Keratinocyte (primary cell): ENCODE results near the gene PRKCE. TPM values are rescaled to one million over a fixed set of nuclear protein-coding genes. Genes with fewer than 3 reads are reported as not detected.

ENCODE experiments used
- DNase-seq: peaks from one replicate; pipeline ENCODE4 v3.0.0-alpha.2; 2011; ENCODE audit warnings: low read depth, missing footprints, low spot score
- FAIRE-seq: peaks from 2 replicates; lab custom pipeline; 2011; peaks lifted over from hg19 to GRCh38; lab: Jason Lieb, UNC
- H2AFZ ChIP-seq: 2 replicates; pipeline ENCODE4 v1.6.0; 2012; ENCODE audit warnings: low read length, control low read depth, inconsistent platforms; ENCODE audit not compliant: control insufficient read depth
- H3K27ac ChIP-seq: 2 replicates; pipeline ENCODE4 v1.5.1; 2011; ENCODE audit warnings: low read length; ENCODE audit not compliant: control insufficient read depth, insufficient read depth
- H3K27me3 ChIP-seq: 3 replicates; pipeline ENCODE4 v1.6.0; 2011; ENCODE audit warnings: low read length; ENCODE audit not compliant: control insufficient read depth, insufficient read depth; ENCODE audit errors: extremely low read depth
- H3K36me3 ChIP-seq, 2 experiments: 2 replicates in 1 of 2; 3 replicates in 1 of 2; pipeline ENCODE4 v1.5.1; 2011; ENCODE audit warnings: low read length in 2 of 2, mild to moderate bottlenecking in 1 of 2; ENCODE audit not compliant: control insufficient read depth in 2 of 2, insufficient read depth in 2 of 2; ENCODE audit errors: extremely low read depth in 1 of 2
- H3K4me1 ChIP-seq: 3 replicates; pipeline ENCODE4 v1.5.1; 2011; ENCODE audit warnings: low read length; ENCODE audit not compliant: control insufficient read depth, insufficient read depth; ENCODE audit errors: extremely low read depth
- H3K4me2 ChIP-seq: 3 replicates; pipeline ENCODE4 v1.6.0; 2011; ENCODE audit warnings: low read depth, low read length; ENCODE audit not compliant: control insufficient read depth, insufficient read depth; ENCODE audit errors: extremely low read depth
- H3K4me3 ChIP-seq, 3 experiments: fragments of 200-600 bp in 1 of 3; sonication (generic) in 1 of 3; 2 replicates in 2 of 3; 3 replicates in 1 of 3; pipeline ENCODE4 v1.5.1; 2011 to 2016; ENCODE audit warnings: low read length in 3 of 3, mild to moderate bottlenecking in 3 of 3, control low read depth in 2 of 3, inconsistent platforms in 1 of 3, low read depth in 1 of 3, mixed read lengths in 1 of 3, mixed run types in 1 of 3, moderate library complexity in 1 of 3; ENCODE audit not compliant: control insufficient read depth in 2 of 3, insufficient read depth in 2 of 3; ENCODE audit errors: extremely low read depth in 1 of 3
- H3K79me2 ChIP-seq: 2 replicates; pipeline ENCODE4 v1.6.0; 2012; ENCODE audit warnings: low read length; ENCODE audit not compliant: control insufficient read depth, insufficient read depth
- H3K9ac ChIP-seq: 3 replicates; pipeline ENCODE4 v1.6.0; 2011; ENCODE audit warnings: low read length; ENCODE audit not compliant: control insufficient read depth, insufficient read depth; ENCODE audit errors: extremely low read depth
- H3K9me1 ChIP-seq: 3 replicates; pipeline ENCODE4 v1.6.0; 2011; ENCODE audit warnings: low read length; ENCODE audit not compliant: control insufficient read depth, insufficient read depth; ENCODE audit errors: extremely low read depth
- H3K9me3 ChIP-seq: 2 replicates; pipeline ENCODE4 v1.5.1; 2012; ENCODE audit warnings: low read depth, low read length; ENCODE audit not compliant: control insufficient read depth
- H4K20me1 ChIP-seq: 3 replicates; pipeline ENCODE4 v1.6.0; 2011; ENCODE audit warnings: low read length; ENCODE audit not compliant: control insufficient read depth, insufficient read depth; ENCODE audit errors: extremely low read depth
- EZH2 ChIP-seq: IDR thresholded peaks from one replicate; pipeline ENCODE4 v1.6.1; 2012; ENCODE audit warnings: inconsistent platforms, mild to moderate bottlenecking, low read length, moderate library complexity
- dilution Hi-C: fragments of 300-500 bp; cut with MboI; formaldehyde crosslinking; loops from one replicate; pipeline ENCODE4 v1.7.0; 2020; ENCODE audit warnings: low sequenced_read_pairs; ENCODE audit not compliant: extremely low pct_ligation_motif_present
- polyA plus RNA-seq, 5 experiments: library from polyadenylated mRNA; depleted of rRNA in 3 of 5; stranded (reverse) in 3 of 5; stranded (forward) in 1 of 5; unstranded in 1 of 5; fragments of >200 nt; gene quantifications; 1 replicate in 1 of 5; 2 replicates in 3 of 5; 3 replicates in 1 of 5; pipeline versions ENCODE4 v1.2.1 to v1.2.3, GENCODE V29; 2011 to 2012; ENCODE audit warnings: missing spikeins in 2 of 5, low read depth in 1 of 5, low replicate concordance in 1 of 5
- TF ChIP-seq, protein P1 (sequence below), 3 experiments: IDR thresholded peaks in 1 of 3; conservative IDR thresholded peaks in 1 of 3; optimal IDR thresholded peaks in 1 of 3; 2 replicates in 2 of 3; 3 replicates in 1 of 3; pipeline versions ENCODE3 to v1.5.1; 2011; ENCODE audit warnings: low read length in 3 of 3, mild to moderate bottlenecking in 3 of 3, moderate library complexity in 2 of 3, control low read depth in 1 of 3, inconsistent platforms in 1 of 3; ENCODE audit not compliant: insufficient read depth in 2 of 3; ENCODE audit errors: extremely low read depth in 1 of 3

Gene PRKCE
- polyA plus RNA-seq, 1 donor (not counting 4 experiments of a cell fraction or from before 2014, with no cell fraction given) = 2.0 TPM

DNA sequence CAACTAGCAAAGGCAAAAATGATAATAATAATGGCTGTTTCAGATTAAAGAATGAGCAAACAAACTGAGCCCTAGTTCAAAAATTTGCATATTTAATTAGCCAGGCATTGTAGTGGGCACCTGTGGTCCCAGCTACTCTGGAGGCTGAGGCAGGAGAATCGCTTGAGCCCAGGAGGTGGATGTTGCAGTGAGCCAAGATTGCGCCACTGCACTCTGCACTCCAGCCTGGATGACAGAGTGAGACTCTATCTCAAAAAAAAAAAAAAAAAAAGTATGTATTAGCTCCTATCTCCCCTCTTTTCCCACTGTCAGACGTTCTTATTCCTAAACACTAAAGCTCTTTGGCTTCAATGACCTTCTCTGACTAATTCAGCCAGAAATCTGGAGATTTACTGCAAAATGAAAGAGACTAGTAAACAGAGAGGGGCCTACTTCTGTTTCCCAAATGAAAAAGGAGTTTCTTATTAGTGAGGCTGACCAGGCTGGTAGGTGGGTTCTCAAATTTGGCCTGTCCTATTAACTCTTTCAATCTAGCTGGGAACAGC, 36.5 kb upstream of the PRKCE start:
- H3K4me1 ChIP-seq = peaks cover 17% of the 10 kb centered on the region
- H3K36me3 ChIP-seq = no peaks in the 10 kb centered on the region
- FAIRE-seq (no peak), DNase-seq (no peak)
- no peak overlapping the region for H3K4me3 ChIP-seq
- H2AFZ ChIP-seq = no peak overlapping the region
- dilution Hi-C loops = no loop called here
- no peaks in the 10 kb centered on the region for H3K9me3 ChIP-seq
- H3K9me1 ChIP-seq = no peaks in the 10 kb centered on the region
- peaks cover 5% of the 10 kb centered on the region for H3K79me2 ChIP-seq
- H4K20me1 ChIP-seq = no peaks in the 10 kb centered on the region
- TF ChIP-seq, protein P1, sequence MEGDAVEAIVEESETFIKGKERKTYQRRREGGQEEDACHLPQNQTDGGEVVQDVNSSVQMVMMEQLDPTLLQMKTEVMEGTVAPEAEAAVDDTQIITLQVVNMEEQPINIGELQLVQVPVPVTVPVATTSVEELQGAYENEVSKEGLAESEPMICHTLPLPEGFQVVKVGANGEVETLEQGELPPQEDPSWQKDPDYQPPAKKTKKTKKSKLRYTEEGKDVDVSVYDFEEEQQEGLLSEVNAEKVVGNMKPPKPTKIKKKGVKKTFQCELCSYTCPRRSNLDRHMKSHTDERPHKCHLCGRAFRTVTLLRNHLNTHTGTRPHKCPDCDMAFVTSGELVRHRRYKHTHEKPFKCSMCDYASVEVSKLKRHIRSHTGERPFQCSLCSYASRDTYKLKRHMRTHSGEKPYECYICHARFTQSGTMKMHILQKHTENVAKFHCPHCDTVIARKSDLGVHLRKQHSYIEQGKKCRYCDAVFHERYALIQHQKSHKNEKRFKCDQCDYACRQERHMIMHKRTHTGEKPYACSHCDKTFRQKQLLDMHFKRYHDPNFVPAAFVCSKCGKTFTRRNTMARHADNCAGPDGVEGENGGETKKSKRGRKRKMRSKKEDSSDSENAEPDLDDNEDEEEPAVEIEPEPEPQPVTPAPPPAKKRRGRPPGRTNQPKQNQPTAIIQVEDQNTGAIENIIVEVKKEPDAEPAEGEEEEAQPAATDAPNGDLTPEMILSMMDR (optimal IDR thresholded peaks at IDR 0.05 in 1 of 3, IDR thresholded peaks at IDR 0.05 in 1 of 3, conservative IDR thresholded peaks at IDR 0.05 in 1 of 3; ENCODE audit: extremely low read depth in 1 of 3, insufficient read depth in 2 of 3, low read length in 3 of 3) = no peak
- no peak for TF ChIP-seq EZH2
- H3K27ac ChIP-seq = no peak overlapping the region
- no peaks in the 10 kb centered on the region for H3K27me3 ChIP-seq
- H3K4me2 ChIP-seq = no peak overlapping the region
- no peak overlapping the region for H3K9ac ChIP-seq

DNA sequence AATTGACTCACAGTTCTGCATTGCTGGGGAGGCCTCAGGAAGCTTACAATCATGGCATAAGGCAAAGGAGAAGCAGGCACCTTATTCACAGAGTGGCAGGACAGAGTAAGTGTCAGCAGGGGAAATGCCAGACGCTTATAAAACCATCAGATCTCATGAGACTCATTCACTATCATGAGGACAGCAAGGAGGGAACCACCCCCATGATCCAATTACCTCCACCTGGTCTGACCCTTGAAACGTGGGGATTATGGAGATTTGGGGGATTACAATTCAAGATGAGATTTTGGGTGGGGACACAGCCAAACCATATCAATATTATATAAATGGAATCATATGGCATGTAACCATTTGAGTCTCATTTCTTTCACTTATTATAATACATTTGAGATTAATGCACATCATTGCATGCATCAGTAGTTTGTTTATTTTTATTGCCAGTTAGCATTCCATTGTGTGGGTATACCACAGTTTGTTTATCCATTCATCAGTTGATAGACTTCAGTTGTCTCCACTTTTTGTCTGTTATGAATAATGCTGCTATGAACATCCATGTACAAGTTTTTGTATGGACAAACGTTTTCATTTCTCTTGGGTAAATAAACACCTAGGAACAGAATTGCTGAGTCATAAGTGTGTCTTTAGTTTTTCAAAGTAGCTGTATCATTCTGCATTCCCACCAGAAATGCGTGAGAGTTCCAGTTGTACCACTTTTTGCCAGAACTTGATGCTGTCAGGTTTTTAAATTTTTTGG, 34.6 kb upstream of the PRKCE start:
- peak; percentile 44 for FAIRE-seq
- DNase-seq = no peak

More for the DNA sequence above, 34.6 kb upstream of the PRKCE start:
- TF ChIP-seq, protein P1 (optimal IDR thresholded peaks at IDR 0.05 in 1 of 3, IDR thresholded peaks at IDR 0.05 in 1 of 3, conservative IDR thresholded peaks at IDR 0.05 in 1 of 3; ENCODE audit: extremely low read depth in 1 of 3, insufficient read depth in 2 of 3, low read length in 3 of 3) = no peak
- no peak for TF ChIP-seq EZH2
- H3K27ac ChIP-seq = no peak overlapping the region
- H3K9me3 ChIP-seq = no peaks in the 10 kb centered on the region
- no peak overlapping the region for H3K4me3 ChIP-seq
- no peak overlapping the region for H2AFZ ChIP-seq
- no peaks in the 10 kb centered on the region for H3K27me3 ChIP-seq
- no peak overlapping the region for H3K4me2 ChIP-seq
- H4K20me1 ChIP-seq = no peaks in the 10 kb centered on the region
- dilution Hi-C loops = no loop called here
- H3K9ac ChIP-seq = no peak overlapping the region
- H3K9me1 ChIP-seq = no peaks in the 10 kb centered on the region
- peaks cover 8% of the 10 kb centered on the region for H3K4me1 ChIP-seq
- no peaks in the 10 kb centered on the region for H3K79me2 ChIP-seq
- no peaks in the 10 kb centered on the region for H3K36me3 ChIP-seq
